A673 (cell line): Measurements from ENCODE around the gene ABCD1. TPM values are rescaled to one million over a fixed set of nuclear protein-coding genes. Genes with fewer than 3 reads are reported as not detected.
"Not testable (repeated sequence)": the region's sequence is repeated elsewhere in the genome, so short reads cannot be mapped to it uniquely, and the experiment has no call there.

Source experiments
- BruUV-seq: library from RNA; stranded (reverse); fragments of 400-500 nt; replicated peaks from 2 replicates; lab custom pipeline; 2021; lab: Mats Ljungman, UMichigan
- CTCF ChIA-PET: fragments of 300-600 bp; sonication (Branson Sonifier 250); formaldehyde crosslinking; loops from one replicate; lab custom pipeline; 2022; ENCODE audit warnings: antibody characterized with exemption; lab: Charles Lee
- POLR2A ChIA-PET: fragments of 300-600 bp; sonication (Branson Sonifier 250); formaldehyde crosslinking; loops from one replicate; lab custom pipeline; 2022; ENCODE audit warnings: antibody characterized with exemption; ENCODE audit not compliant: low non-redundant PET; lab: Charles Lee
- DNase-seq: peaks from one replicate; pipeline ENCODE4 v3.0.0-alpha.2; 2015; ENCODE audit warnings: low spot score
- H3K27ac ChIP-seq: fragments of 200-600 bp; sonication (generic); 2 replicates; pipeline ENCODE4 v1.5.1; 2016; ENCODE audit warnings: mixed run types, low read depth, mild to moderate bottlenecking, mixed read lengths, antibody characterized with exemption, low read length; ENCODE audit not compliant: poor library complexity, severe bottlenecking
- H3K27me3 ChIP-seq: fragments of 200-600 bp; sonication (generic); replicated peaks from 2 replicates; pipeline ENCODE4 v1.6.1; 2017; ENCODE audit warnings: mixed run types, low read depth, mild to moderate bottlenecking, mixed read lengths, antibody characterized with exemption, low read length; ENCODE audit not compliant: insufficient read depth, poor library complexity
- H3K36me3 ChIP-seq: fragments of 200-600 bp; sonication (generic); 2 replicates; pipeline ENCODE4 v1.6.1; 2016; ENCODE audit warnings: mixed run types, mild to moderate bottlenecking, mixed read lengths, antibody characterized with exemption, low read length; ENCODE audit not compliant: insufficient read depth, poor library complexity, severe bottlenecking
- H3K4me1 ChIP-seq: fragments of 200-600 bp; sonication (generic); 2 replicates; pipeline ENCODE4 v1.6.1; 2017; ENCODE audit warnings: mixed run types, mild to moderate bottlenecking, mixed read lengths, antibody characterized with exemption, low read length; ENCODE audit not compliant: insufficient read depth, poor library complexity, severe bottlenecking
- H3K4me3 ChIP-seq: fragments of 200-600 bp; sonication (generic); 2 replicates; pipeline ENCODE4 v1.5.1; 2016; ENCODE audit warnings: low read depth, mixed run types, mild to moderate bottlenecking, mixed read lengths, low read length; ENCODE audit not compliant: poor library complexity, severe bottlenecking
- H3K9me3 ChIP-seq: fragments of 200-600 bp; sonication (generic); 2 replicates; pipeline ENCODE4 v1.6.1; 2016; ENCODE audit warnings: mixed run types, low read depth, mild to moderate bottlenecking, mixed read lengths, antibody characterized with exemption, low read length; ENCODE audit not compliant: poor library complexity, severe bottlenecking
- CTCF ChIP-seq: fragments of 300-800, 200-600 bp; sonication (generic); conservative IDR thresholded peaks from 2 replicates; pipeline ENCODE4 v1.5.1; 2017; ENCODE audit warnings: low read depth, mild to moderate bottlenecking, antibody characterized with exemption, low read length, moderate library complexity, mixed read lengths
- EZH2 ChIP-seq: fragments of 200-600 bp; sonication (generic); IDR thresholded peaks from 2 replicates; pipeline ENCODE4 v1.6.1; 2017; ENCODE audit warnings: borderline replicate concordance, low read depth, mild to moderate bottlenecking, mixed read lengths, antibody characterized with exemption, low read length; ENCODE audit not compliant: poor library complexity, severe bottlenecking
- intact Hi-C: fragments of 100-400 bp; cut with micrococcal nuclease; formaldehyde crosslinking; loops from one replicate; pipeline ENCODE4 v1.10.0; 2022; ENCODE audit not compliant: unreplicated experiment
- total RNA-seq: library from RNA; stranded (reverse); gene quantifications from 2 replicates; pipeline ENCODE4 v1.2.3, GENCODE V29; 2021

ABCD1 gene
- total RNA-seq, 1 experiment from 2014 or later = 7.8 TPM

- H3K4me3 ChIP-seq = no peak overlapping the region
- no peaks in the 10 kb centered on the region for H3K9me3 ChIP-seq
- TF ChIP-seq EZH2 (no peak), CTCF (no peak)
- DNase-seq = no peak
- intact Hi-C loops = no loop called here
- H3K4me1 ChIP-seq = no peaks in the 10 kb centered on the region
- BruUV-seq = no TSS peak
- H3K27ac ChIP-seq = no peak overlapping the region
- ChIA-PET CTCF (interaction anchor here (0.6 kb wide), 1 partner anchor 27 kb away, joined by 3 read pairs; no protein-coding TSS in a partner anchor), POLR2A (no interaction called here)
- no peaks in the 10 kb centered on the region for H3K27me3 ChIP-seq
- H3K36me3 ChIP-seq = no peaks in the 10 kb centered on the region
Measured at GRCh38 chrX:153696100-153696499, 28.6 kb upstream of the ABCD1 start.

- H3K4me1 ChIP-seq, POLR2A ChIA-PET, H3K27me3 ChIP-seq, H3K9me3 ChIP-seq, BruUV-seq, intact Hi-C loops, CTCF ChIA-PET, H3K4me3 ChIP-seq, H3K27ac ChIP-seq, DNase-seq, H3K36me3 ChIP-seq: not testable (repeated sequence)
Measured at GRCh38 chrX:153696538-153696937, 28.1 kb upstream of the ABCD1 start.

- CTCF ChIA-PET, H3K4me3 ChIP-seq, H3K4me1 ChIP-seq, H3K27me3 ChIP-seq, H3K9me3 ChIP-seq, intact Hi-C loops, POLR2A ChIA-PET, DNase-seq, H3K36me3 ChIP-seq, BruUV-seq, H3K27ac ChIP-seq: not testable (repeated sequence)
Measured at GRCh38 chrX:153696986-153697722, 27.5 kb upstream of the ABCD1 start.

GRCh38 chrX:153697924-153698865 is 26.5 kb upstream of the ABCD1 start:
- H3K9me3 ChIP-seq = no peaks in the 10 kb centered on the region
- BruUV-seq = no TSS peak
- no peak overlapping the region for H3K4me3 ChIP-seq
- no peak overlapping the region for H3K27ac ChIP-seq
- no peaks in the 10 kb centered on the region for H3K36me3 ChIP-seq
- no peak for DNase-seq
- no peaks in the 10 kb centered on the region for H3K27me3 ChIP-seq
- no peak for TF ChIP-seq CTCF
- no peak for TF ChIP-seq EZH2
- no peaks in the 10 kb centered on the region for H3K4me1 ChIP-seq
- intact Hi-C loops = no loop called here
- ChIA-PET POLR2A (no interaction called here), CTCF (interaction anchor here (0.6 kb wide), 1 partner anchor 159 kb away, joined by 4 read pairs; no protein-coding TSS in a partner anchor)

- H3K27me3 ChIP-seq, intact Hi-C loops, DNase-seq, BruUV-seq, H3K4me1 ChIP-seq, H3K36me3 ChIP-seq, H3K27ac ChIP-seq, H3K9me3 ChIP-seq, H3K4me3 ChIP-seq, CTCF ChIA-PET, POLR2A ChIA-PET: not testable (repeated sequence)
Measured at GRCh38 chrX:153699210-153699783, 25.4 kb upstream of the ABCD1 start.
